Spleen (tissue), 11 donors: ENCODE data around the gene RAB40C. TPM values are rescaled to one million over a fixed set of nuclear protein-coding genes. Genes with fewer than 3 reads are reported as not detected.

Experiments
- DNase-seq: peaks from one replicate; pipeline ENCODE4 v3.0.0-alpha.2; 2020
- H3K27ac ChIP-seq, 8 donors: fragments of 200-600 bp; sonication (generic) in 7 of 8; 1 replicate in 4 of 8; 2 replicates in 4 of 8; pipeline versions ENCODE4 v1.5.0 to v1.8.0; 2016 to 2021; ENCODE audit warnings: inconsistent platforms in 4 of 8, mild to moderate bottlenecking in 4 of 8, moderate library complexity in 1 of 8
- H3K27me3 ChIP-seq, 7 donors: fragments of 200-600 bp; sonication (generic) in 6 of 7; replicated peaks in 1 of 7; 1 replicate in 4 of 7; 2 replicates in 3 of 7; pipeline versions ENCODE4 v1.5.0 to v1.8.0; 2016 to 2021; ENCODE audit warnings: inconsistent platforms in 3 of 7, mild to moderate bottlenecking in 1 of 7
- H3K36me3 ChIP-seq, 6 donors: fragments of 200-600 bp; sonication (generic) in 5 of 6; 1 replicate in 4 of 6; 2 replicates in 2 of 6; pipeline versions ENCODE4 v1.5.0 to v1.8.0; 2016 to 2021; ENCODE audit warnings: inconsistent platforms in 2 of 6
- H3K4me1 ChIP-seq, 6 donors: fragments of 200-600 bp; sonication (generic) in 5 of 6; 1 replicate in 3 of 6; 2 replicates in 3 of 6; pipeline versions ENCODE4 v1.5.0 to v1.8.0; 2016 to 2021; ENCODE audit warnings: inconsistent platforms in 3 of 6
- H3K4me3 ChIP-seq, 8 donors: fragments of 200-600 bp; sonication (generic) in 7 of 8; 1 replicate in 4 of 8; 2 replicates in 4 of 8; pipeline versions ENCODE4 v1.5.0 to v1.8.0; 2016 to 2021; ENCODE audit warnings: inconsistent platforms in 4 of 8, mild to moderate bottlenecking in 4 of 8, moderate library complexity in 2 of 8
- H3K9me3 ChIP-seq, 8 donors: fragments of 200-600 bp; sonication (generic) in 7 of 8; 1 replicate in 4 of 8; 2 replicates in 4 of 8; pipeline versions ENCODE4 v1.5.0 to v1.8.0; 2016 to 2021; ENCODE audit warnings: inconsistent platforms in 4 of 8
- CTCF ChIP-seq, 11 experiments: fragments of 200-600 bp in 7 of 11; fragments of 450-650 bp in 4 of 11; sonication (generic) in 4 of 11; IDR thresholded peaks in 8 of 11; conservative IDR thresholded peaks in 3 of 11; 1 replicate in 7 of 11; 2 replicates in 4 of 11; pipeline versions ENCODE4 v1.4.0 to v1.8.0; 2016 to 2021; ENCODE audit warnings: antibody characterized with exemption in 11 of 11, inconsistent platforms in 4 of 11, mild to moderate bottlenecking in 1 of 11
- POLR2A ChIP-seq, 3 donors: fragments of 450-650 bp; IDR thresholded peaks; one replicate each; pipeline ENCODE4 v1.5.1; 2017; ENCODE audit warnings: antibody characterized with exemption in 3 of 3, mild to moderate bottlenecking in 1 of 3
- POLR2AphosphoS5 ChIP-seq, 3 donors: sonication (generic); formaldehyde crosslinking; IDR thresholded peaks; one replicate each; pipeline ENCODE4 v1.5.1; 2017; ENCODE audit warnings: antibody characterized with exemption in 3 of 3
- WGBS, 5 donors: extraction: QIAGEN DNeasy Blood & Tissue Kit in 3 of 5; methylation state at CpG; one replicate each; pipeline versions ENCODE4 v1.1.5 to v1.1.7; 2013 to 2018; 5-methylcytosine and 5-hydroxymethylcytosine counted together
- intact Hi-C: fragments of 100-400 bp; cut with DNase I; formaldehyde crosslinking; loops from one replicate; pipeline ENCODE4 v1.15.0; 2023; ENCODE audit warnings: low total_unique reads
- microRNA-seq, 3 donors: library from miRNA; unstranded; fragments of <30 nt; microRNA quantifications; one replicate each; pipeline versions ENCODE4 to v1.1.0, GENCODE V29; 2019 to 2020
- polyA plus RNA-seq, 3 donors: library from polyadenylated mRNA; stranded (reverse); fragments of 200-250 nt; gene quantifications; one replicate each; pipeline ENCODE4 v1.2.1, GENCODE V29; 2013
- small RNA-seq, 4 donors: library from RNA; depleted of rRNA; stranded (forward); fragments of <200 nt; gene quantifications; one replicate each; pipeline ENCODE3, GENCODE V24; 2016
- total RNA-seq, 7 donors: library from RNA; depleted of rRNA in 3 of 7; stranded (reverse); fragments of >200 nt in 3 of 7; fragmentation: NEBNext Ultra II Directional in 4 of 7; extraction: Animal tissue kit (Norgen Biotek cat#: 25700) in 4 of 7; gene quantifications; one replicate each; pipeline versions ENCODE4 v1.1.0 to v1.2.1, GENCODE V29; 2016 to 2021
- donor health status: healthy with polysubstance abuse.
- donor health status: DM: no; HTN: no; CAD: no; lungs with moderate emphysema.
- donor health status: DM: no; HTN: no; CAD: no.
- donor health status: Bipolar disorder and iron deficiency.
- donor health status: healthy.
- donor health status: DM: no; HTN: no; CAD: no.
- donor health status: DM: yes; HTN: yes; CAD: no.

Gene RAB40C
- total and polyA plus RNA-seq, 10 donors = 8.1 to 21.6 (median 15.2) TPM

DNA sequence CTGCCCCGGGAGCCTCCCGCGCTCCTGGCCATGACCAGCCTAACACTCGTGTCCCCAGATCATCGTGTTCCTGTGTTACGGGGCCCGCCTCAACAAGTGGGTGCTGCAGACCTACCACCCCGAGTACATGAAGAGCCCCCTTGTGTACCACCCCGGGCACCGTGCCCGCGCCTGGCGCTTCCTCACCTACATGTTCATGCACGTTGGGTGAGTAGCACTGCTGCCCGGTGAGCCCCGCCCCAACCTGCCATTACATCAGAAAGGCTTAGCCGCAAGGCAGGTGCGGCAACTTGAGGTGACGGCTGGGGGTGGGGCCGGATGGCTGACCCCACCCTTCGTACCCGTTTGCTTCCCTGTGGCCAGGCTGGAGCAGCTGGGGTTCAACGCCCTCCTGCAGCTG, 87.0 kb downstream of the RAB40C start:
- 59 to 82% (median 67%) methylated on average over 16 to 23 of the region's 23 CpGs for WGBS, 5 donors
- H3K9me3 ChIP-seq = no peaks in the 10 kb centered on the region
- H3K27me3 ChIP-seq = peaks cover 0 to 39% (median 15%) of the 10 kb centered on the region in 7 donors
- no peak for DNase-seq
- peaks cover 27 to 73% (median 53%) of the 10 kb centered on the region in 6 donors for H3K4me1 ChIP-seq
- no peak overlapping the region for H3K4me3 ChIP-seq
- intact Hi-C loops = no loop called here
- H3K36me3 ChIP-seq = peaks cover 0 to 36% (median 25%) of the 10 kb centered on the region in 6 donors
- no peak for TF ChIP-seq POLR2AphosphoS5 (IDR thresholded peaks at IDR 0.05)
- no peak for TF ChIP-seq POLR2A (IDR thresholded peaks at IDR 0.05)
- TF ChIP-seq CTCF (IDR thresholded peaks at IDR 0.05 in 8 of 11, conservative IDR thresholded peaks at IDR 0.05 in 3 of 11) = no peak
- H3K27ac ChIP-seq = no peak overlapping the region

GRCh38 chr16:677316-678190, 87.7 kb downstream of the RAB40C start:
- H3K9me3 ChIP-seq = no peaks in the 10 kb centered on the region
- intact Hi-C loops = no loop called here
- WGBS, 5 donors = 54 to 74% (median 62%) methylated on average over 37 to 57 of the region's 57 CpGs
- peaks cover 0 to 36% (median 25%) of the 10 kb centered on the region in 6 donors for H3K36me3 ChIP-seq
- H3K27me3 ChIP-seq = peaks cover 0 to 39% (median 15%) of the 10 kb centered on the region in 7 donors
- DNase-seq = no peak
- TF ChIP-seq CTCF (IDR thresholded peaks at IDR 0.05 in 8 of 11, conservative IDR thresholded peaks at IDR 0.05 in 3 of 11) (no peak), POLR2AphosphoS5 (IDR thresholded peaks at IDR 0.05) (no peak), POLR2A (IDR thresholded peaks at IDR 0.05) (no peak)
- no peak overlapping the region for H3K27ac ChIP-seq
- H3K4me1 ChIP-seq = peaks cover 28 to 79% (median 59%) of the 10 kb centered on the region in 6 donors
- H3K4me3 ChIP-seq = no peak overlapping the region

DNA sequence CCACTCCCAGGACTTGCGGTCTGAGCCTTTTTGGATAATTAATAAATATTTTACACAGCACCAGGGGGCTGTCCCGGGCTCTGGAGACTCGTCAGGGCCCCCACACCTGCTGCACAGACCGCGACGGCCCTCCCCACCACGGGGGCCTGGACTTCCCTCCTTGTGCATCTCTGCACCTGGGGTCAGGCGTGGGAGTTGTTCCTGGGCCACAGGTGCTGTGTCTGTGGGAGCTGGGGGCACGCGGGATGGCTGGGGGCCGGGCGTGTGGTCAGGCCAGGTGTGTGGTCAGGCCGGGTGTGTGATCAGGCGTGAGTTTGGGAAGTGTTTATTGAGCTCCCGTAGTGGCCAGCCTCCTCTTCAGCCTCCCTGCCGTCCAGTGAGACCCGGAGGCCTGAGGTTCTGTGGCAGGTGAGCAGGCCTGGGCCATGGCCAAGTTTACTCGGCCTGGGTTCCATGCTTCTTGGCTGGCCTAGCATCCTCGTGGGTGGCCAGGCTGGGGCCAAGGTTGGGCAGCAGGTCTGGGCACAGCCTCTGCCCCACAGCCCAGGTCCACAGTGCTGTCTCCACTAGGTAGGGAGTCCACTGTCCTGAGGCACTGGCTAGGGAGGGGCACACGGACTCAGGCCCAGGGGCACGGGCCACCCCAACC, 88.5 kb downstream of the RAB40C start:
- H3K36me3 ChIP-seq = peaks cover 0 to 36% (median 22%) of the 10 kb centered on the region in 6 donors
- peaks cover 0 to 39% (median 15%) of the 10 kb centered on the region in 7 donors for H3K27me3 ChIP-seq
- H3K27ac ChIP-seq = peak overlapping the region in 1 of 8 donors; percentile 97
- 70 to 83% (median 77%) methylated on average over 9 to 21 of the region's 21 CpGs for WGBS, 5 donors
- DNase-seq = no peak
- no peak overlapping the region for H3K4me3 ChIP-seq
- TF ChIP-seq POLR2A (IDR thresholded peaks at IDR 0.05) = no peak
- no peak for TF ChIP-seq POLR2AphosphoS5 (IDR thresholded peaks at IDR 0.05)
- no peak for TF ChIP-seq CTCF (IDR thresholded peaks at IDR 0.05 in 8 of 11, conservative IDR thresholded peaks at IDR 0.05 in 3 of 11)
- intact Hi-C loops = no loop called here
- no peaks in the 10 kb centered on the region for H3K9me3 ChIP-seq
- H3K4me1 ChIP-seq = peaks cover 30 to 85% (median 67%) of the 10 kb centered on the region in 6 donors

Small RNA genes within 50 kb of the gene (microRNA-seq; reads per million reads assigned to microRNA genes)
- gene MIR3176 = 3.4 to 8.7 (median 4.6) reads per million in 3 donors

Small RNA genes within 50 kb of the gene (small RNA-seq; reads per million reads assigned to genes)
- gene MIR3176 (0.12 to 1.7 (median 0.54) reads per million in 4 donors), gene Z98883.1 (0 reads per million in 4 donors)

Other genes starting within 250 kb of the RAB40C start
- gene AXIN1, start 237.3 kb upstream of the RAB40C start, total RNA-seq = 10 to 100 TPM; 22.6 to 27.3 (median 24.8) TPM
- 10 to 100 TPM; 12.9 to 22.7 (median 13.6) TPM for gene AXIN1, start 237.3 kb upstream of the RAB40C start, polyA plus RNA-seq
- gene MRPL28, start 219.5 kb upstream of the RAB40C start, total RNA-seq = 10 to 100 TPM; 38.0 to 64.1 (median 48.0) TPM
- gene MRPL28, start 219.5 kb upstream of the RAB40C start, polyA plus RNA-seq = 100 to 1,000 TPM in 1 of 3 donors, 10 to 100 TPM in 2; 85.0 to 108 (median 85.7) TPM
- 10 to 100 TPM; 35.7 to 63.2 (median 51.0) TPM for gene PGAP6, start 208.1 kb upstream of the RAB40C start, total RNA-seq
- 10 to 100 TPM; 19.5 to 40.6 (median 32.2) TPM for gene PGAP6, start 208.1 kb upstream of the RAB40C start, polyA plus RNA-seq
- gene NME4, start 192.9 kb upstream of the RAB40C start, total RNA-seq = 10 to 100 TPM; 27.3 to 71.4 (median 50.0) TPM
- 10 to 100 TPM; 43.4 to 75.8 (median 67.7) TPM for gene NME4, start 192.9 kb upstream of the RAB40C start, polyA plus RNA-seq
- 10 to 100 TPM in 5 of 7 donors, 1 to 10 TPM in 2; 8.9 to 14.8 (median 11.7) TPM for gene DECR2, start 188.2 kb upstream of the RAB40C start, total RNA-seq
- 10 to 100 TPM in 2 of 3 donors, 1 to 10 TPM in 1; 9.1 to 19.5 (median 14.1) TPM for gene DECR2, start 188.2 kb upstream of the RAB40C start, polyA plus RNA-seq
- gene RAB11FIP3, start 164.4 kb upstream of the RAB40C start, total RNA-seq = 10 to 100 TPM; 33.8 to 52.7 (median 40.6) TPM
- gene RAB11FIP3, start 164.4 kb upstream of the RAB40C start, polyA plus RNA-seq = 10 to 100 TPM; 12.3 to 27.1 (median 14.3) TPM
- gene CAPN15, start 62.4 kb upstream of the RAB40C start, total RNA-seq = 10 to 100 TPM; 48.1 to 71.7 (median 63.9) TPM
- gene CAPN15, start 62.4 kb upstream of the RAB40C start, polyA plus RNA-seq = 10 to 100 TPM; 25.8 to 65.0 (median 36.4) TPM
- not detected for gene PRR35, start 29.7 kb upstream of the RAB40C start, total RNA-seq
- gene PRR35, start 29.7 kb upstream of the RAB40C start, polyA plus RNA-seq = not detected
- 1 to 10 TPM; 1.5 to 8.8 (median 4.5) TPM for gene NHLRC4, start 23.1 kb upstream of the RAB40C start, total RNA-seq
- 1 to 10 TPM; 2.7 to 4.7 (median 3.6) TPM for gene NHLRC4, start 23.1 kb upstream of the RAB40C start, polyA plus RNA-seq
- 10 to 100 TPM; 36.1 to 42.7 (median 39.2) TPM for gene PIGQ, start 20.1 kb upstream of the RAB40C start, total RNA-seq
- 10 to 100 TPM; 20.7 to 70.5 (median 42.2) TPM for gene PIGQ, start 20.1 kb upstream of the RAB40C start, polyA plus RNA-seq
- gene WFIKKN1, start 40.9 kb downstream of the RAB40C start, total RNA-seq = 1 to 10 TPM in 3 of 7 donors, under 1 TPM in 4; 0.49 to 1.5 (median 0.95) TPM
- gene WFIKKN1, start 40.9 kb downstream of the RAB40C start, polyA plus RNA-seq = 1 to 10 TPM in 1 of 3 donors, under 1 TPM in 2; 0.15 to 1.8 (median 0.30) TPM
- gene METTL26, start 46.2 kb downstream of the RAB40C start, total RNA-seq = 10 to 100 TPM; 39.6 to 78.4 (median 46.0) TPM
- gene METTL26, start 46.2 kb downstream of the RAB40C start, polyA plus RNA-seq = 100 to 1,000 TPM; 114 to 165 (median 133) TPM
- gene MCRIP2, start 51.8 kb downstream of the RAB40C start, total RNA-seq = 10 to 100 TPM; 23.6 to 45.8 (median 36.1) TPM
- 100 to 1,000 TPM in 1 of 3 donors, 10 to 100 TPM in 2; 56.5 to 106 (median 80.8) TPM for gene MCRIP2, start 51.8 kb downstream of the RAB40C start, polyA plus RNA-seq
- 10 to 100 TPM in 6 of 7 donors, 1 to 10 TPM in 1; 7.9 to 30.2 (median 16.7) TPM for gene WDR90, start 59.3 kb downstream of the RAB40C start, total RNA-seq
- 10 to 100 TPM; 10.3 to 25.1 (median 22.1) TPM for gene WDR90, start 59.3 kb downstream of the RAB40C start, polyA plus RNA-seq
- 100 to 1,000 TPM in 5 of 7 donors, 10 to 100 TPM in 2; 71.3 to 152 (median 131) TPM for gene RHOT2, start 78.1 kb downstream of the RAB40C start, total RNA-seq
- 100 to 1,000 TPM; 139 to 309 (median 245) TPM for gene RHOT2, start 78.1 kb downstream of the RAB40C start, polyA plus RNA-seq
- gene RHBDL1, start 85.6 kb downstream of the RAB40C start, total RNA-seq = 1 to 10 TPM in 2 of 7 donors, under 1 TPM in 5; 0.37 to 2.0 (median 0.69) TPM
- gene RHBDL1, start 85.6 kb downstream of the RAB40C start, polyA plus RNA-seq = under 1 TPM; 0.43 to 0.80 (median 0.61) TPM
- 100 to 1,000 TPM in 1 of 7 donors, 10 to 100 TPM in 6; 68.9 to 101 (median 79.3) TPM for gene STUB1, start 90.3 kb downstream of the RAB40C start, total RNA-seq
- 100 to 1,000 TPM; 102 to 160 (median 107) TPM for gene STUB1, start 90.3 kb downstream of the RAB40C start, polyA plus RNA-seq
- 10 to 100 TPM; 29.2 to 58.7 (median 38.7) TPM for gene JMJD8, start 94.3 kb downstream of the RAB40C start, total RNA-seq
- 10 to 100 TPM; 24.9 to 32.1 (median 27.2) TPM for gene JMJD8, start 94.3 kb downstream of the RAB40C start, polyA plus RNA-seq
- 10 to 100 TPM; 12.5 to 17.3 (median 15.5) TPM for gene WDR24, start 100.3 kb downstream of the RAB40C start, total RNA-seq
- 10 to 100 TPM in 1 of 3 donors, 1 to 10 TPM in 2; 6.5 to 11.4 (median 7.7) TPM for gene WDR24, start 100.3 kb downstream of the RAB40C start, polyA plus RNA-seq
- gene FBXL16, start 115.7 kb downstream of the RAB40C start, total RNA-seq = 1 to 10 TPM in 6 of 7 donors, under 1 TPM in 1; 0.98 to 2.6 (median 2.0) TPM
- 1 to 10 TPM in 2 of 3 donors, under 1 TPM in 1; 0.48 to 1.1 (median 1.0) TPM for gene FBXL16, start 115.7 kb downstream of the RAB40C start, polyA plus RNA-seq
- 10 to 100 TPM in 5 of 7 donors, 1 to 10 TPM in 2; 7.2 to 20.2 (median 12.8) TPM for gene METRN, start 125.1 kb downstream of the RAB40C start, total RNA-seq
- 10 to 100 TPM; 15.6 to 31.9 (median 30.4) TPM for gene METRN, start 125.1 kb downstream of the RAB40C start, polyA plus RNA-seq
- gene ANTKMT, start 131.1 kb downstream of the RAB40C start, total RNA-seq = 10 to 100 TPM; 28.6 to 40.9 (median 36.4) TPM
- 10 to 100 TPM; 49.9 to 77.2 (median 63.4) TPM for gene ANTKMT, start 131.1 kb downstream of the RAB40C start, polyA plus RNA-seq
- gene CCDC78, start 136.4 kb downstream of the RAB40C start, total RNA-seq = 10 to 100 TPM in 1 of 7 donors, 1 to 10 TPM in 6; 2.9 to 11.9 (median 6.3) TPM
- gene CCDC78, start 136.4 kb downstream of the RAB40C start, polyA plus RNA-seq = 10 to 100 TPM; 12.0 to 23.7 (median 13.9) TPM
- gene HAGHL, start 137.0 kb downstream of the RAB40C start, total RNA-seq = 10 to 100 TPM in 6 of 7 donors, 1 to 10 TPM in 1; 7.7 to 25.8 (median 17.6) TPM
- gene HAGHL, start 137.0 kb downstream of the RAB40C start, polyA plus RNA-seq = 10 to 100 TPM; 25.7 to 75.8 (median 32.5) TPM
- gene CIAO3, start 150.9 kb downstream of the RAB40C start, total RNA-seq = 10 to 100 TPM; 24.9 to 60.2 (median 39.5) TPM
- 10 to 100 TPM; 34.1 to 80.4 (median 37.7) TPM for gene CIAO3, start 150.9 kb downstream of the RAB40C start, polyA plus RNA-seq
- gene MSLN, start 170.7 kb downstream of the RAB40C start, total RNA-seq = under 1 TPM in 3 of 7 donors, not detected in 4; 0.32 to 0.70 (median 0.51) TPM
- 1 to 10 TPM in 1 of 3 donors, under 1 TPM in 2; 0.22 to 1.1 (median 0.26) TPM for gene MSLN, start 170.7 kb downstream of the RAB40C start, polyA plus RNA-seq
- gene RPUSD1, start 198.3 kb downstream of the RAB40C start, total RNA-seq = 10 to 100 TPM; 18.8 to 28.7 (median 22.0) TPM
- 10 to 100 TPM; 17.9 to 34.2 (median 19.9) TPM for gene RPUSD1, start 198.3 kb downstream of the RAB40C start, polyA plus RNA-seq
- gene CHTF18, start 198.6 kb downstream of the RAB40C start, total RNA-seq = 10 to 100 TPM in 6 of 7 donors, 1 to 10 TPM in 1; 8.9 to 30.2 (median 18.5) TPM
- 10 to 100 TPM; 23.6 to 55.0 (median 32.3) TPM for gene CHTF18, start 198.6 kb downstream of the RAB40C start, polyA plus RNA-seq
- gene GNG13, start 210.7 kb downstream of the RAB40C start, total RNA-seq = not detected
- gene GNG13, start 210.7 kb downstream of the RAB40C start, polyA plus RNA-seq = not detected